Measurements from ENCODE around the gene PITPNM3. TPM values are rescaled to one million over a fixed set of nuclear protein-coding genes. Genes with fewer than 3 reads are reported as not detected.

The PITPNM3 gene
- total and polyA plus RNA-seq, 2 experiments from 2014 or later: 1.0 to 1.5 TPM

DNA sequence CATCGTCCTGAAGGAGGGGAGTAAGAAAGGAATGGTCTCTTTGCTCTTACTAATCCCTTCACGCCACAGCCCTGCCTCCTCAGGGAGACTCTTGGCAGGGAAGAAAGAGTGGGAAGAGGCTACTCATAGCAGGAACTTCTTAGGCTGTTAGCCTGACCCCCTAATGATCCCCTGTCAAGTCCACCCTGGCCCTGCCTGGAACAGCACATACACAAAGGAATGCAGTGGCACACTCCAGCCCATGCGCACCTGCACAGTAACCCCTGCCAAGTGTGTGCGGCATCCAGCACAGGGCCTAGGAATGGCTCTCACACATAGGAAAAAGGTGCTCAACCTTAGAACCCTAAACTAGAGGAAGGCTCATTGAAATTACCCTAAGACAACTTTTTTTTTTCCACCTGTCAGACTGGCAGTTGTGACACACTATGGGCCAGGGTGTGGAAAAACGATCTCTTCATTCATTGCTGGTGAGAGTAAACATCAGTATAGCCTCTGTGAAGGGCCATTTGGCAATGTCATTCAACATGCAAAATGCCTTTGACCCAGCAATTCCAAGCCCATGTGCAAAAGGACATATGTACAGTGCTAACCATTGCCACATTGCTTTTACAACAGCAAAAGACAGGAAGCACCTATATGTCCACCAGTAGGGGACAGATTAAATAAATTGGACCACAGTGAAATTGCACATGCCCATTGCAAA is 62.0 kb downstream of the PITPNM3 start:
- no peak for TF ChIP-seq STAT1 (IDR thresholded peaks at IDR 0.05; ENCODE audit: unreplicated experiment)
- no peak for TF ChIP-seq EZH2 (IDR thresholded peaks at IDR 0.05; ENCODE audit: low read depth, unreplicated experiment)
- TF ChIP-seq ZNF114 (CRISPR knock-in tag; IDR thresholded peaks at IDR 0.05): no peak
- no peak for TF ChIP-seq REST (IDR thresholded peaks at IDR 0.05; ENCODE audit: unreplicated experiment)
- no peak for TF ChIP-seq ETS1 (IDR thresholded peaks at IDR 0.05)
- no peak for TF ChIP-seq CREB1 (CRISPR knock-in tag; IDR thresholded peaks at IDR 0.05; ENCODE audit: low read depth)

DNA sequence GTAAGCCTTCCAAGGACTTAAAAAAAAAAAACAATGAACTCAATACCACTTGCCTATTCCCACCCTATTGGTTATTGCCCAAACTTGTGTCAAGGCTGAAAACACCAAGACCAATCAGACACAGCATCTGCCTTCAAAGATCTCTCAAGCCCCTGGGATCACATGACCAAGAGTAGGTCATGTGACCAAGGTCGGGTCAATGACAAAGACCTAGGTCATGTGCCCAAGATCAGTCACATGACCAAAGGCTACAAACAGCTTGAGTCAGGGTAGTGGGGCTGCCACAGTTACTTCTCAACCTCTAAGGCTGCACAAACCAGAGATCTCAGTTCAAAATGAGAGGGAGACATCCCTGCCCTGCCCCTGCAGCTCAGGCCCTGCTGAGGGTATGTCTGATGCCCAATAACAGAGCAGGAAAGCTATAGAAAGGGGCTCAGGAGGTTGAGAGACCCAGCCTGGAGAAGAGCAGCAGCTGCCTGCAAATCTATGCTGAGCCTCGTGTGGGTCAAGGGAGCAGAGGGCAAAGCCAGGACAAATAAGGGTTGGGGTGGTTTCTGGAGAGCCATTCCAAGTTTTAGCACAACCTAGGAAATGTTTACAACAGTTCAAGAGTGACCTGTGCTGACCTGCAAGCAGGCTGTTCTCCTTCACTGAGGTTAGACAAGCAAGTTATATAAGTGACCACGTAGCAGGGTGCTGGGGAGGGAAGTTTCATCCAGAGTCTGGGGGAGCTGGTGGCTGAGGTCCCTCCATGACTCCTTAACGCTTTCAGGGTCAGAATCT is 63.3 kb downstream of the PITPNM3 start:
- peak; percentile 65 for DNase-seq (ENCODE audit: low spot score)
- no peak overlapping the region for H3K27ac ChIP-seq (ENCODE audit: low read depth)
- no peaks in the 10 kb centered on the region for H4K20me1 ChIP-seq (replicated peaks; ENCODE audit: insufficient read depth)
- no peak overlapping the region for H3K4me2 ChIP-seq
- H3K36me3 ChIP-seq (ENCODE audit: insufficient read depth): no peaks in the 10 kb centered on the region
- peak; percentile 48 for TF ChIP-seq CREB1 (CRISPR knock-in tag; IDR thresholded peaks at IDR 0.05; ENCODE audit: low read depth)
- TF ChIP-seq ZNF462 (CRISPR knock-in tag; IDR thresholded peaks at IDR 0.05): no peak
- no peaks in the 10 kb centered on the region for H3K9me3 Mint-ChIP-seq
- peaks cover 18% of the 10 kb centered on the region for H3K27me3 Mint-ChIP-seq (ENCODE audit: insufficient read depth, low read depth, poor library complexity)
- peak overlapping the region; percentile 39; the same call in 1 of the 3 replicates for H3K4me3 Mint-ChIP-seq
- H3K79me2 ChIP-seq (replicated peaks; ENCODE audit: insufficient read depth): no peaks in the 10 kb centered on the region
- H3K27ac Mint-ChIP-seq: 0 out of 2 replicates have a peak overlapping the region, but pooled peaks have one; percentile 77
- H3F3A ChIP-seq (replicated peaks; ENCODE audit: low read depth): no peaks in the 10 kb centered on the region
- peaks cover 5% of the 10 kb centered on the region; the same call in 1 of the 2 replicates for H3K9me2 ChIP-seq (ENCODE audit: insufficient read depth)
- no peaks in the 10 kb centered on the region for H3K27me3 ChIP-seq (ENCODE audit: insufficient read depth)
- peaks cover 32% of the 10 kb centered on the region for H3K4me1 ChIP-seq (ENCODE audit: insufficient read depth)
- H3K36me3 Mint-ChIP-seq (ENCODE audit: low read depth): peaks cover 3% of the 10 kb centered on the region; the same call in 1 of the 3 replicates
- no peak overlapping the region for H3K4me3 ChIP-seq
- no peak for ATAC-seq
- H3K4me1 Mint-ChIP-seq: peaks cover 55% of the 10 kb centered on the region
- H2AFZ ChIP-seq: no peak overlapping the region

More for the DNA sequence above, 62.0 kb downstream of the PITPNM3 start:
- Histone ChIP-seq H2AFZ (no peak overlapping the region), H3K4me2 (peak overlapping the region; percentile 80; the same call in 1 of the 2 replicates), H3K79me2 (replicated peaks; ENCODE audit: insufficient read depth) (no peaks in the 10 kb centered on the region), H3K27me3 (ENCODE audit: insufficient read depth) (no peaks in the 10 kb centered on the region), H3F3A (replicated peaks; ENCODE audit: low read depth) (no peaks in the 10 kb centered on the region), H3K4me1 (ENCODE audit: insufficient read depth) (peaks cover 32% of the 10 kb centered on the region), H3K4me3 (no peak overlapping the region), H4K20me1 (replicated peaks; ENCODE audit: insufficient read depth) (no peaks in the 10 kb centered on the region), H3K36me3 (ENCODE audit: insufficient read depth) (no peaks in the 10 kb centered on the region), H3K27ac (ENCODE audit: low read depth) (no peak overlapping the region), H3K9me2 (ENCODE audit: insufficient read depth) (peaks cover 5% of the 10 kb centered on the region; the same call in 1 of the 2 replicates)
- Mint-ChIP-seq H3K9me3 (no peaks in the 10 kb centered on the region), H3K4me1 (peaks cover 59% of the 10 kb centered on the region), H3K4me3 (no peak overlapping the region), H3K27me3 (ENCODE audit: insufficient read depth, low read depth, poor library complexity) (peaks cover 20% of the 10 kb centered on the region), H3K27ac (no peak overlapping the region), H3K36me3 (ENCODE audit: low read depth) (peaks cover 3% of the 10 kb centered on the region; the same call in 1 of the 3 replicates)
- ATAC-seq: no peak
- no peak for DNase-seq (ENCODE audit: low spot score)
